Adipocyte (in vitro differentiated cells): Measurements from ENCODE around the gene KDM4C.

Source experiments
- DNase-seq: peaks from one replicate; pipeline ENCODE4 v3.0.0-alpha.2; 2015; ENCODE audit warnings: low read depth
- H3K27me3 ChIP-seq: replicated peaks from 2 replicates; pipeline ENCODE4 v1.7.0; 2013; ENCODE audit warnings: mild to moderate bottlenecking, low read length, moderate library complexity; ENCODE audit not compliant: control insufficient read depth, insufficient read depth
- H3K36me3 ChIP-seq: 2 replicates; pipeline ENCODE4 v1.7.0; 2013; ENCODE audit warnings: low read length, mild to moderate bottlenecking, moderate library complexity; ENCODE audit not compliant: control insufficient read depth, insufficient read depth, severe bottlenecking
- H3K4me1 ChIP-seq: 2 replicates; pipeline ENCODE4 v1.7.0; 2013; ENCODE audit warnings: mild to moderate bottlenecking, low read length, moderate library complexity; ENCODE audit not compliant: control insufficient read depth, insufficient read depth
- H3K4me3 ChIP-seq: 2 replicates; pipeline ENCODE4 v1.7.0; 2013; ENCODE audit warnings: mild to moderate bottlenecking, low read length, moderate library complexity
- H3K9ac ChIP-seq: 2 replicates; pipeline ENCODE4 v1.7.0; 2013; ENCODE audit warnings: mild to moderate bottlenecking, low read length, moderate library complexity
- H3K9me3 ChIP-seq: 2 replicates; pipeline ENCODE4 v1.7.0; 2013; ENCODE audit warnings: mild to moderate bottlenecking, low read length, moderate library complexity; ENCODE audit not compliant: control insufficient read depth

The KDM4C gene

DNA sequence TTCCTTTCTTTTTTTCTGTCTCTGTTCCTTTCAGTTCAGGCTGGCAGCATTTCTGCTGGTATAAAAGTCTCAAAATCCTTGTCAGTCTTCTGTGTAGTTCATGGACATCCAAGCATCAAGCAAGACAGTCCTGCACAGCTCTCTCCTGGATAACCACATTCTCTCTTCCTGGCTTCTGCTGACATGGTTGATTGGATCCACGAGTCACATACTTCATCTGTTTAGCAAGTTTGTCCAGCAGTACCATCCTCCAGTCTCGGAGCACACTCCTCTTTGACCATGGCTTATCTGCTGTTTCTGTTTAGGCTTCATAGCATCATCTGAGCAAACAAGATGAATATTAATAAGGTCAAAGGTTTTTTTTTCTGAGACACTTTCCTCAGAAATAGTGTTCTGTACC, 220.8 kb downstream of the KDM4C start:
- peaks cover 9% of the 10 kb centered on the region for H3K36me3 ChIP-seq
- no peak for DNase-seq
- no peaks in the 10 kb centered on the region for H3K9me3 ChIP-seq
- H3K27me3 ChIP-seq: no peaks in the 10 kb centered on the region
- no peak overlapping the region for H3K9ac ChIP-seq
- no peak overlapping the region for H3K4me3 ChIP-seq
- H3K4me1 ChIP-seq: peaks cover 5% of the 10 kb centered on the region

DNA sequence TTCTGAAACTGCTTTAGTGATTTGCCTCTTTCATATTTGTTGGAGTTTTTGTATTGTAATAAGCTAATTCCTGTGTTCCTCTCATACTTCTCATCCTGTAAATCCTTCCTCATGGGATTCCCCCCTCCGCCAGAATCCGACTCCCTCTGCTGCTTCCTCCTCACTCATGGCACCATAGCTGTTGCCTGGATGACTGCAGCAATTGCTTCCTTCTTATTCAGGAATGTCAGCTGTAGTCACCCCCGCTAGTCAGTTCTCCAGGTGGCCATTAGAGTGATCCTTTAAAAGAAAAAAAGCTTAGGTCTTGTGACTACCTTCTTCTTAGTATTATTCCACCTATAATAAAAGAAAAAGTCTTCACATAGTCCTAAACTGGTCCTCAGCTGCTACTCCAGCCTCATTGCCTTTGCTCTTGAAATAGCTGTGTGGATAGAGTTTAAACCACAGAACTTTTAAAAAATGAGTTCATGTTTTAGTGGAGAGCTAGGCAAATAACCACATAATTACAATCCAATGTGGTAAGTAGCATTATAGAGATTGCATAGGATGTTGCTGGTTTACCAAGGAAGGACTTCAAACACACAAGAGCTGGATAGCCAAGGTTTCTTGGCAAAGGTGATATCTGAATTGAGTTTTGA, 227.3 kb downstream of the KDM4C start:
- no peak for DNase-seq
- Histone ChIP-seq H3K9ac (no peak overlapping the region), H3K4me3 (no peak overlapping the region), H3K9me3 (no peaks in the 10 kb centered on the region), H3K4me1 (no peaks in the 10 kb centered on the region), H3K36me3 (peaks cover 52% of the 10 kb centered on the region), H3K27me3 (no peaks in the 10 kb centered on the region)

DNA sequence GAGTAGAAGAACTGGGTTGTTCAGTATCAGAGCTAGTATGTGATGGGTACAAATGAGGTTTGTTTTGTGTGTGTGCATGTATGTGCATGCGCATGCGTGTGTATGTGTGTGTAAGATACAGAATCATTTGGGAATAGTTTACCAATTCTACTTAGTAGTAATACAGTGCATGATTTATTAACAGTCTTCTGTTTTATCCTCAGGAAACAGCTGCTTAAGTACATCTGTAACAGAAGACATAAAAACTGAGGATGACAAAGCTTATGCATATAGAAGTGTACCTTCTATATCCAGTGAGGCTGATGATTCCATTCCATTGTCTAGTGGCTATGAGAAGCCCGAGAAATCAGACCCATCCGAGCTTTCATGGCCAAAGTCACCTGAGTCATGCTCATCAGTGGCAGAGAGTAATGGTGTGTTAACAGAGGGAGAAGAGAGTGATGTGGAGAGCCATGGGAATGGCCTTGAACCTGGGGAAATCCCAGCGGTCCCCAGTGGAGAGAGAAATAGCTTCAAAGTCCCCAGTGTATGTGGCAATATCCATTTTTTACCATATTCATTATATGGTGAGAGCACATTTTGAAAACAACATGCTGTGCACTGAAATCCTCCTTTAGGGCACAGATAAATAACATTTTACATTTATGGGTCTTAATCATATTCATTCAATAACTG, 228.5 kb downstream of the KDM4C start:
- no peak overlapping the region for H3K4me3 ChIP-seq
- no peaks in the 10 kb centered on the region for H3K27me3 ChIP-seq
- H3K9me3 ChIP-seq: no peaks in the 10 kb centered on the region

DNA sequence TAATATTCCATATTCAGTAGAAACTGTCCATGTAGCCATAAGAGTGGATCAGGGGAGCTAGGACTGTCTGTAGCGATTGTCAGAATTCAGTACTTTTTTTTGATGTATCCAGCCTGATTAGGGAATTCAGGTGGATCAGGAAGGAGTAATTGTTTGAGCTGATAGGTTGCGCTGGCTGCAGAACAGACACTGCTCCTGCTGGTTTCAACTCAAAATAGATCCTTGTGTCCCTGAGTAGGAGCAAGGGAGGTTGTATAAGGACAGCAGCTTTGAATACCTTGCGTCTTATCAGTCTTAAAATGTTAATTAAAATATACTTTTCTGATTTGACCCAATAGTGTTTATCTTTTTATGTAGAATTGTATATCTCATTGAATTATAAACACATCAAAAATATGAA, 229.6 kb downstream of the KDM4C start:
- DNase-seq: no peak
- H3K4me3 ChIP-seq: no peak overlapping the region
- H3K9ac ChIP-seq: no peak overlapping the region
- no peaks in the 10 kb centered on the region for H3K9me3 ChIP-seq
- H3K27me3 ChIP-seq: no peaks in the 10 kb centered on the region
- H3K36me3 ChIP-seq: peaks cover 71% of the 10 kb centered on the region
- H3K4me1 ChIP-seq: no peaks in the 10 kb centered on the region

More for the DNA sequence above, 228.5 kb downstream of the KDM4C start:
- H3K9ac ChIP-seq: no peak overlapping the region
- H3K36me3 ChIP-seq: peaks cover 62% of the 10 kb centered on the region
- no peaks in the 10 kb centered on the region for H3K4me1 ChIP-seq
- DNase-seq: no peak

DNA sequence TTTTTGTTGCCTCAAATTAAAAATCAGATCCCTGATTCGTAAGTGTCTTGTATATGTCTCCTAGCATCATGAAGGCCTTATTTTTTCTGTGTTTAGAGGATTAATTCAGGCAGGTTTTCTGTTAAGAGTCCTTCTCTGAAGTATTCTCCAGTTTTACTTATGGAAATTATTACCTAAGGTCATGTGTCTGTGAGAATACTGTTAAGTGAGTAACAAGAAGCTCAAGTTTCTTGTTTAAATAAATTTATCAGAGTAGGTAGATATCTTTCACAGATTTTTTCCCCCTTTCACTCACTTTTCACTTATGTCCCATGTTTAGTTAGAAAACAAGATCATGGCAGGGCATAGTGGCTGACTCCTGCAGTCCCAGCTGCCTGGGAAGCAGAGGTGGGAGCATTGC, 233.6 kb downstream of the KDM4C start:
- no peak for DNase-seq
- H3K4me3 ChIP-seq: no peak overlapping the region
- H3K27me3 ChIP-seq: no peaks in the 10 kb centered on the region
- no peak overlapping the region for H3K9ac ChIP-seq
- H3K4me1 ChIP-seq: no peaks in the 10 kb centered on the region
- peaks cover 59% of the 10 kb centered on the region for H3K36me3 ChIP-seq
- H3K9me3 ChIP-seq: no peaks in the 10 kb centered on the region

DNA sequence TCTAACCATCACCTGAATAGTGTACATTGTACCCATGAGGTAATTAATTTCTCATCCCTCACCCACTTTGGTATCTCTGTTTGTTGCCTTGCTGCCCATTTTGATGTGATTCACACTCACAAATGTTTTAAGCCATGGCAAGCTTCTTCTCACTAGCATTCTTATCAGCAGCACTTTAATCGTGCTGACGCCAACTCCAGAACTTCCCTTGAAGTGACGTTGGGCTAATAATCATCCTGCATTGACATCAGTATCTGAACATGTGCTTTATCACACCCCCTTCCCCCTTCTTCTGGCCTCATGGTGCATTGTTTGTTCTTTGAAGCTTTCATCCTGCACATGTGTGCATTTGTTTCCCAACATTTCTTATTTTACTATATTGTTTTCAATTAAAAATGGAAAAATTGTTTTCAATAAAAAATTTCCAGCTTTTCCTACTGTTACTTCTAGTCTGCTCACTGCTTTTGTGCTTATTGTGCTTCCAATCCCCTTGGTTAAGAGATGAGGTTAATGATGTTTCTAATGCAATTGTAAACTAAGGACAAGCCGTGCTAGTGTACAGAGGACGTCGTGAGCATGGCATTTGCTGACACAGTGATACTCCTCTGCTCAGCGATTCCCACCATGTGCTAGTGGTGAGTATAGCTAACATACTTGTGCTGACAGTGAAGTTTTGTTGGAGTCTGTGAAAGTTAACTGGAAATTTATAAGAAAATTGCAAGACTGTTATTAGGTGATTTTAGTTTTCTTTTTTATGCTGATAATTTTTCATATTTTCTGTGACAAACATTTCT, 238.5 kb downstream of the KDM4C start:
- no peaks in the 10 kb centered on the region for H3K27me3 ChIP-seq
- H3K4me1 ChIP-seq: peaks cover 7% of the 10 kb centered on the region
- no peak overlapping the region for H3K4me3 ChIP-seq
- no peak for DNase-seq
- peaks cover 38% of the 10 kb centered on the region for H3K36me3 ChIP-seq
- H3K9ac ChIP-seq: no peak overlapping the region
- H3K9me3 ChIP-seq: no peaks in the 10 kb centered on the region

DNA sequence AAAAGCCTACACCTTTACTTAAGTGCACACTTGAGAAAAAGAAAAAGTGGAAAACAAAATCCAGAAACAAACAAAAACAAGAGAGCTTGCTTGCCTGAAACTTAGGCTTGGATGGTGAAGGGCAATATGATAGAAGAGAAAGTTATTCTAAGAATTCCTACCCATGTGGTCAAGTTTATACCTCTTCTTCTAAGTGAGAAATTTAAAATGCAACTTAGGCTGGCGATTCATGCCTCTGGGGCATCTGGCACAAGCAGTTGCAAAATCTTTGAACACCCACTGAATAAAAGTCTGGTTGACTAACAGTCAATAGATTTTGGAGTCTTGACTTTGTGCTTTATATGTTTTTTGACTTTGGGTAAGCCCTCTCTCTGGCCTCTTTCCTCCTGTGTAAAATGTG, 239.6 kb downstream of the KDM4C start:
- Histone ChIP-seq H3K36me3 (peaks cover 34% of the 10 kb centered on the region), H3K27me3 (no peaks in the 10 kb centered on the region), H3K9ac (no peak overlapping the region), H3K9me3 (no peaks in the 10 kb centered on the region), H3K4me3 (no peak overlapping the region), H3K4me1 (peaks cover 7% of the 10 kb centered on the region)
- peak; percentile 60 for DNase-seq

DNA sequence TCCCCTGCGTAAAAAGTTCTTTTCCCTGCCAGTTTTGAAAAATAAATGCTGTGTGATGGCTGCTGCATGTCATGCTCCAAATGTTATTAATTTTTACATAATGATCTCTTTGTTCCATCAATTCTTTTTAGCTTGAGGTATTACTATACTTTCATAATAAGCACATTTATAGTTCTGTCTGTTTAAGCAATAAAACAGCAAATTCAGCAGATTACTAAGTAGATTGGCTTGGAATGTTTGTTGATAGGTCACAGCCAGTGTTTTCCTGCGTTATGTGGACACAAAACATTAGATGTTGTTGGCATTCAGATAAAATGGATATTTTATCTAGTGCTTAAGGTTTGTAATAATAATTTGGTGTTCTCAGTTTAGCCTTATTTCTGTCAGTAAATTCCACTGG, 242.0 kb downstream of the KDM4C start:
- no peak for DNase-seq
- Histone ChIP-seq H3K9ac (no peak overlapping the region), H3K4me1 (peaks cover 7% of the 10 kb centered on the region), H3K27me3 (no peaks in the 10 kb centered on the region), H3K36me3 (peaks cover 24% of the 10 kb centered on the region), H3K9me3 (no peaks in the 10 kb centered on the region), H3K4me3 (no peak overlapping the region)

DNA sequence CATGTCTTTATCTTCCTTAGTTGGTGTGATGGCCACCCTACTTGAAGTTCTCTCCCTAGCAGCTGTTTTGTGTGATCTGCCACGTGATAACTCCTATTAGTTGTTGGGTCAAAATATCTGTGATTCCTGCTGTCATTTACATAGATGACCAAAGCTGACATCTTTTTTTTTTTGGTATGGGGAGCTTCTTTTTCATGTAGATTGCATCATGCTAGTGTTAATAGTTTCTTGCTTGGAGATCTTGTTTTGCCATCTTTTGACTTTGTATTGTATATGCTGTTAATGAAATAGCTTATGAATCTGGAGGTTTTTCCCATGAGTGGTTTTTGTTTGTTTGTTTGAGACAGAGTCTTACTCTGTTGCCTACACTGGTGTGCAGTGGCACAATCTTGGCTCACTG, 243.8 kb downstream of the KDM4C start:
- DNase-seq: no peak
- Histone ChIP-seq H3K4me3 (no peak overlapping the region), H3K9me3 (no peaks in the 10 kb centered on the region), H3K9ac (no peak overlapping the region), H3K27me3 (no peaks in the 10 kb centered on the region), H3K4me1 (peaks cover 7% of the 10 kb centered on the region), H3K36me3 (peaks cover 16% of the 10 kb centered on the region)

DNA sequence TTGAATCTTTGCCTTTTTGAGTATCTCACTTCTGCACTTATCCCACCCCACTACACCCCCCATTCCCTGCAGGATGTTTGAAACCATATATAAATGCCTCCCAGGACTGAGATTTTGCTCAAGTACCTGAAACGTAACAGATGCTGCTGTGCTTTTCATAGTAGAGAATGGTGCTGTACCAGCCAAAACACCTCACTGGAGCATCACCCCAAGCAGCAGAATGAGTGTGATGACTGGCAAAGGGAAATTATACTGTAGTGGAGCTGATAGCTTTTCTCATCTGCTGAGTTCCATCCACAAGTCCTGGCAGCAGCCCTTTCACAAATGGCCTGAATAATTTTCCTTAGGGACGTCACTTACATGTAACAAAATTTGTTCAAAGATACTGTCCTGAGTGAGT, 246.1 kb downstream of the KDM4C start:
- no peak overlapping the region for H3K9ac ChIP-seq
- no peaks in the 10 kb centered on the region for H3K27me3 ChIP-seq
- peaks cover 23% of the 10 kb centered on the region for H3K36me3 ChIP-seq
- DNase-seq: no peak
- H3K4me1 ChIP-seq: peaks cover 8% of the 10 kb centered on the region
- no peaks in the 10 kb centered on the region for H3K9me3 ChIP-seq
- H3K4me3 ChIP-seq: no peak overlapping the region

DNA sequence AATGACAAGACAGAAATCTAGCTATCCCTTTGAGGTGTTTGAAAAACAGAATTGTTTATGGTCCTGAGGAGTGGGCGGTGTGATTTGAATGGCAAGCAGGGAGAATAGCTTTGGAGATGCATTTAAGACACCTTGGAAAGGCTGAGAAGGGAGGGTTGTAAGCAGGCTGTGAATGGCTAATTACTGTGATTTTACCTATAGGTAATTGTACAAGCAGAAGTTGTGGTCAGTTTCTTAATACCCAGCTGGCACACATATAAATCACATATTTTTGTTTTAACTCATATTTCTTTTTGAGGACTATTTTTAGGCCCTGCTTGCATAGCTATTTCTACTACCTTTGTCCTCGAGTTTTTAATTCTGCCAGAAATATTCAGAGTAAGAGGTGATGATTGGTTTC, 248.6 kb downstream of the KDM4C start:
- H3K4me1 ChIP-seq: peaks cover 8% of the 10 kb centered on the region
- DNase-seq: no peak
- no peak overlapping the region for H3K4me3 ChIP-seq
- H3K9me3 ChIP-seq: no peaks in the 10 kb centered on the region
- H3K36me3 ChIP-seq: peaks cover 26% of the 10 kb centered on the region
- no peaks in the 10 kb centered on the region for H3K27me3 ChIP-seq
- no peak overlapping the region for H3K9ac ChIP-seq
